Mesothelial cell of epicardium (in vitro differentiated cells): ENCODE data around the gene STKLD1. TPM values are rescaled to one million over a fixed set of nuclear protein-coding genes. Genes with fewer than 3 reads are reported as not detected.

ENCODE experiments used
- DNase-seq, 2 experiments: peaks; one replicate each; pipeline ENCODE4 v3.0.0; 2021; ENCODE audit warnings: low spot score in 2 of 2; ENCODE audit not compliant: unreplicated experiment in 2 of 2
- H3K27ac Mint-ChIP-seq: 2 replicates; pipeline ENCODE4 v1.8.0; 2021; ENCODE audit warnings: mixed read lengths
- H3K27me3 Mint-ChIP-seq: 2 replicates; pipeline ENCODE4 v1.8.0; 2021; ENCODE audit warnings: low read depth, mixed read lengths
- H3K36me3 Mint-ChIP-seq: 2 replicates; pipeline ENCODE4 v1.8.0; 2021; ENCODE audit warnings: mixed read lengths
- H3K4me1 Mint-ChIP-seq: 2 replicates; pipeline ENCODE4 v1.8.0; 2021; ENCODE audit warnings: mixed read lengths
- H3K4me3 Mint-ChIP-seq: 2 replicates; pipeline ENCODE4 v1.8.0; 2021; ENCODE audit warnings: mild to moderate bottlenecking, moderate library complexity, mixed read lengths
- H3K9me3 Mint-ChIP-seq: 2 replicates; pipeline ENCODE4 v1.8.0; 2021; ENCODE audit warnings: mixed read lengths
- total RNA-seq: library from RNA; stranded (reverse); gene quantifications from 3 replicates; pipeline ENCODE4 v1.2.1, GENCODE V29; 2021
- TF ChIP-seq, protein P1 (sequence below): fragments of 200-600 bp; sonication (generic); IDR thresholded peaks from one replicate; pipeline ENCODE4 v1.5.0; 2021; ENCODE audit warnings: antibody characterized with exemption; ENCODE audit not compliant: unreplicated experiment

Gene STKLD1
- total RNA-seq, 1 donor from 2014 or later, result 6.7 TPM

DNA sequence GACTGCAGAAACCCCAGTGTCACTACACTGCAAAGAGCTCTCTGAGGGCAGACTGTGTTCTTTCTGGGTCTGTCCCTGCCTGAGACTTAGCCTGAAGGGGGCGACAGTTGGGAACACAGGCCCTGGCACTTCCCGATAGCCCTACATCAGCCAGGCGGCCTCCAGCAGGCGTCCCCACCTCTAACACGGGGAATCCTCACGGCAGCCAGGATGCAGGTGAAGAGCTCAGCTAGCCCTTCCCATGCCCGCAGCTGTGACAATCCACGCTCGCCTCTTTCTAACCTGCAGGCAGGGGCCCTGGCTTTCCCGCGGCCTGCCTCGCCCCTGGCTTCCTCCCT lies 34.1 kb upstream of the STKLD1 start:
- Mint-ChIP-seq H3K9me3 (no peaks in the 10 kb centered on the region), H3K4me3 (no peak overlapping the region), H3K4me1 (peaks cover 8% of the 10 kb centered on the region), H3K27me3 (no peaks in the 10 kb centered on the region), H3K27ac (no peak overlapping the region), H3K36me3 (peaks cover 9% of the 10 kb centered on the region)
- DNase-seq, result no peak
- TF ChIP-seq, protein P1, sequence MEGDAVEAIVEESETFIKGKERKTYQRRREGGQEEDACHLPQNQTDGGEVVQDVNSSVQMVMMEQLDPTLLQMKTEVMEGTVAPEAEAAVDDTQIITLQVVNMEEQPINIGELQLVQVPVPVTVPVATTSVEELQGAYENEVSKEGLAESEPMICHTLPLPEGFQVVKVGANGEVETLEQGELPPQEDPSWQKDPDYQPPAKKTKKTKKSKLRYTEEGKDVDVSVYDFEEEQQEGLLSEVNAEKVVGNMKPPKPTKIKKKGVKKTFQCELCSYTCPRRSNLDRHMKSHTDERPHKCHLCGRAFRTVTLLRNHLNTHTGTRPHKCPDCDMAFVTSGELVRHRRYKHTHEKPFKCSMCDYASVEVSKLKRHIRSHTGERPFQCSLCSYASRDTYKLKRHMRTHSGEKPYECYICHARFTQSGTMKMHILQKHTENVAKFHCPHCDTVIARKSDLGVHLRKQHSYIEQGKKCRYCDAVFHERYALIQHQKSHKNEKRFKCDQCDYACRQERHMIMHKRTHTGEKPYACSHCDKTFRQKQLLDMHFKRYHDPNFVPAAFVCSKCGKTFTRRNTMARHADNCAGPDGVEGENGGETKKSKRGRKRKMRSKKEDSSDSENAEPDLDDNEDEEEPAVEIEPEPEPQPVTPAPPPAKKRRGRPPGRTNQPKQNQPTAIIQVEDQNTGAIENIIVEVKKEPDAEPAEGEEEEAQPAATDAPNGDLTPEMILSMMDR, result no peak

DNA sequence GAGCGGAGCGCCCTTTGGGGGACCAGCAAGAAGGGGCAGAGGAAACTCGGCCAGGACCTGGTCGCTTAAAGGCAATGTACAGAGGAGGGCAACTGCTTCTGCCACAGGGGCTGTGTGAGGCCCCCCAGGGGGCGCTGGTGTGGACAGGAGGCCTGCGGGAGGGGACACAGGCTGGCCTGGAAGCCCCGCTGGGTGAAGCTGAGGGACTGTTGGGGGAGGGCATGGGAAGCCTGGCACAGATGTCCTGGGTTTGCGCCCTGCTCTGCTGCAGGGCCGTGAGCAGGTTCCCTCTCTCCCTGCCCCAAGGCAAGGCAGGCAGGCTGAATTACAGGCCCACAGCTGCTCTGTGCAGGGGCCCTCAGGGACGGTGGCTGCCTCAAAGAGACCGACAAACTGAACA lies 33.6 kb upstream of the STKLD1 start:
- TF ChIP-seq, protein P1, result no peak
- Mint-ChIP-seq H3K36me3 (peaks cover 9% of the 10 kb centered on the region), H3K4me1 (peaks cover 10% of the 10 kb centered on the region), H3K27ac (no peak overlapping the region), H3K4me3 (no peak overlapping the region), H3K9me3 (no peaks in the 10 kb centered on the region), H3K27me3 (no peaks in the 10 kb centered on the region)
- no peak for DNase-seq

DNA sequence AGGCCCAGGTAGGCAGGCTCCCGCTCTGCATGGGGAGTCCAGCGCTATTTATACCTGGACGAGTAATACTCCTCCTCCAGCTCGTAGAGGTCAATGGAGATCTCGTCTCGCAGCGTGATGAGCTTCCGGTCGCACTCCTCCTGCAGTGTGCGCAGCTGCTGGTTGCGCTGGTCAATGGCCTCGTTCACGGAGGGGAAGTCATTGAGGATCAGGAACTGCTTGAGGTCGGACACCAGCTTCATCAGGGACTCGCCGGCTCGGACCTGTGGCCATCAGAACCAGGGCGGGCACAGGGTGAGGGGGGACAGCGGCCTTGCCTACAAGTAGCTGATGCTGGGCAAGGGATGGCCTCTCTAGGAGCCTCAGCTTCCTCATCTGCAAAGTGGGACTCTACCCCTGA lies 32.1 kb upstream of the STKLD1 start:
- TF ChIP-seq, protein P1, result no peak
- H3K27me3 Mint-ChIP-seq, result no peaks in the 10 kb centered on the region

DNA sequence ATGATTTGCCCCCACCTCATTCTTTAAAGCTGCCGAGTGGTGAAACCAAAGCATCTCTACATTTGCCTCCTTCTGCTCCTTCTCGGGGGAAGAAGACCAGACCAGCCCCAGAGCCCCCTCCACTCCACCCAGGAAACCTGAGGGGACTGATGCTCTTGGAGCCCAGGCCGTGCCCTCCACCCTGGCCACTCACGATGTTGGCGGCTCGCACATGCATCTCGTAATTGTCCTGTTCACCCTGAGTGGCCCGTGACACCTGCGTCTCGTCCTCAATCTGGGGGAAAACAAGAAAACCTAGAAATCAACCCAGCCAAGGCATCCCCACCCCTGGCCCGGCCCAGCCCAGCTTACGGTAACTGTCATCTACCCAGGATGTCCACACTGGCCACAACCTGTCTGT lies 31.2 kb upstream of the STKLD1 start:
- Mint-ChIP-seq H3K36me3 (peaks cover 15% of the 10 kb centered on the region), H3K27ac (no peak overlapping the region), H3K9me3 (no peaks in the 10 kb centered on the region), H3K4me1 (peaks cover 23% of the 10 kb centered on the region), H3K27me3 (no peaks in the 10 kb centered on the region), H3K4me3 (no peak overlapping the region)
- DNase-seq, result no peak
- TF ChIP-seq, protein P1, result no peak

More for the DNA sequence above, 32.1 kb upstream of the STKLD1 start:
- no peak for DNase-seq
- H3K4me3 Mint-ChIP-seq, result no peak overlapping the region
- no peaks in the 10 kb centered on the region for H3K9me3 Mint-ChIP-seq
- H3K36me3 Mint-ChIP-seq, result peaks cover 13% of the 10 kb centered on the region
- H3K27ac Mint-ChIP-seq, result no peak overlapping the region
- peaks cover 17% of the 10 kb centered on the region for H3K4me1 Mint-ChIP-seq

DNA sequence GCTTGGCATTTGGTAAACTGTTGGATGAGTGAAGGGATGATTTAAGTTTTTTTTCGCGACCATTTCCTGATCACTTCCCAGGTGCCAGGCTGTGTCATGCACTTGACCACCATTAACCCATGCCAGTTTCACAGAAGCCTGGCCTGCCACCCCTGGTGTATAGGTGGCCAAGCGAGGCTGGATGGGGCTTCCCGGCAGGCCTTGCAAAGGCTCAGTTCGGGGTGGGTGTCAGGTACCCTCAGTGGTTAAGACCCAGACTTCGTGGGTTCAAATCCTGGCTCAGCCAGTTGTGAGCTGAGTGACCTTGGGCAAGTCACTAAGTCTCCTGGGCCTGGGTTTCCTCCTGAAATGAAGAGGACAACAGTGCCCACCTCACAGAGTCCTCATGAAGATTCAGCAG lies 30.6 kb upstream of the STKLD1 start:
- Mint-ChIP-seq H3K27ac (no peak overlapping the region), H3K36me3 (peaks cover 17% of the 10 kb centered on the region), H3K27me3 (no peaks in the 10 kb centered on the region), H3K4me3 (no peak overlapping the region), H3K4me1 (peaks cover 23% of the 10 kb centered on the region), H3K9me3 (no peaks in the 10 kb centered on the region)
- DNase-seq, result no peak
- TF ChIP-seq, protein P1, result no peak

DNA sequence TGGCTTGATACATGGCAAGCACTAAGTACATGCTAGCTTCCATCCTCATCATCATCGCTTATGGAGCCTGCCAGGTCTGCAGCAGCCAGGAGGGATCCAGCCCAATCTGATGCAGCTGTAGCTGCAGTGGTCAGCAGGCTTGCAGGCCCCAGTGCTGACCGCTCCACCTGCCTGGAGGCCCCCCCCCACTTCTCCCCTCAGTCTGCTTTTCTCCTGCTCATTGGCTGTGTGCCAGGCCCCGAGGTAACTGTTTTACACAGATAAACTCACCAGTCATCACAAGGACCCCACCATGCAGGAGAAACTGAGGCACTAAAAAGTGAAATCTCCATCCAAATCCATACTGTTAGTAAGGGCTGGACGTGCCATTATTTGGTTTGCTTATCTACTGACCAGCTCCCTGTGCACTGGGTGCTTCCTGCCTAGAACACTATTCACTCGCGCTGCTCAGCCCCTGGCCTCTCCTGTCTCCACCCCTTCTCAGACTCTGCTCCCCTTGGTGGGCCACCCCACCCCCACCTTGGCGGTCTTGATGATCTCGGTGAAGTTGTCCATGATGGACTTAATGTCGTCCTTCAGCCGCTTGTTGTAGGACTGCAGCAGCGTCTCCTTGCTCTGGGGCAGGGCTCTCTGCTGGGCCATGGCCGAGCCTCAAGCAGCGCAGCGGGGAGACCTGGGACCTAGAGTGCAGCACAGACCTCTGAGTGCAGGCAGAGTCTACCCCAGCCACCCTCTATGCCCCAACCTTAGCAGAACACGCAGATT lies 30.0 kb upstream of the STKLD1 start:
- peak overlapping the region; percentile 100 for H3K4me3 Mint-ChIP-seq
- H3K4me1 Mint-ChIP-seq, result peaks cover 23% of the 10 kb centered on the region
- TF ChIP-seq, protein P1, result no peak
- H3K27ac Mint-ChIP-seq, result peak overlapping the region; percentile 95
- H3K36me3 Mint-ChIP-seq, result peaks cover 15% of the 10 kb centered on the region
- no peaks in the 10 kb centered on the region for H3K9me3 Mint-ChIP-seq
- no peaks in the 10 kb centered on the region for H3K27me3 Mint-ChIP-seq
- no peak for DNase-seq
